ENCODE data around the gene PLA2G15. TPM values are rescaled to one million over a fixed set of nuclear protein-coding genes. Genes with fewer than 3 reads are reported as not detected.
A peak's percentile ranks its signal among the peaks of the same experiment; 100 is the strongest.

Gene PLA2G15
- total and polyA plus RNA-seq, 4 donors = 14.8 to 26.5 (median 22.8) TPM

- Histone ChIP-seq H3K27ac (ENCODE audit: low read depth, low read length) (no peak overlapping the region), H3K4me3 (ENCODE audit: low read depth, low read length) (no peak overlapping the region), H3K9me3 (ENCODE audit: control insufficient read depth, insufficient read depth, low read length) (no peaks in the 10 kb centered on the region), H3K4me1 (ENCODE audit: control insufficient read depth, insufficient read depth, low read length) (peaks cover 4% of the 10 kb centered on the region), H3K36me3 (ENCODE audit: control insufficient read depth, insufficient read depth, low read length) (peaks cover 55% of the 10 kb centered on the region), H3K27me3 (ENCODE audit: control insufficient read depth, insufficient read depth, low read length) (no peaks in the 10 kb centered on the region)
- peak in 1 of 6 donors; percentile 65 for DNase-seq (ENCODE audit: low read depth in 4 of 6, low spot score in 6 of 6)
- 76% methylated on average over 6 of the region's 11 CpGs for WGBS (ENCODE audit: insufficient coverage)
These were observed 54.6 kb downstream of the PLA2G15 start for GRCh38 chr16:68299571-68300453.

GRCh38 chr16:68300734-68301459 lies 55.7 kb downstream of the PLA2G15 start:
- peaks cover 63% of the 10 kb centered on the region for H3K36me3 ChIP-seq (ENCODE audit: control insufficient read depth, insufficient read depth, low read length)
- WGBS (ENCODE audit: insufficient coverage) = 88% methylated on average over 2 of the region's 7 CpGs
- H3K4me3 ChIP-seq (ENCODE audit: low read depth, low read length) = no peak overlapping the region
- peaks cover 4% of the 10 kb centered on the region for H3K4me1 ChIP-seq (ENCODE audit: control insufficient read depth, insufficient read depth, low read length)
- no peaks in the 10 kb centered on the region for H3K27me3 ChIP-seq (ENCODE audit: control insufficient read depth, insufficient read depth, low read length)
- no peak for DNase-seq (ENCODE audit: low read depth in 4 of 6, low spot score in 6 of 6)
- no peaks in the 10 kb centered on the region for H3K9me3 ChIP-seq (ENCODE audit: control insufficient read depth, insufficient read depth, low read length)
- no peak overlapping the region for H3K27ac ChIP-seq (ENCODE audit: low read depth, low read length)

GRCh38 chr16:68306633-68307032 lies 61.5 kb downstream of the PLA2G15 start:
- H3K4me3 ChIP-seq (ENCODE audit: low read depth, low read length) = no peak overlapping the region
- H3K9me3 ChIP-seq (ENCODE audit: control insufficient read depth, insufficient read depth, low read length) = no peaks in the 10 kb centered on the region
- H3K36me3 ChIP-seq (ENCODE audit: control insufficient read depth, insufficient read depth, low read length) = peaks cover 57% of the 10 kb centered on the region
- peaks cover 16% of the 10 kb centered on the region for H3K4me1 ChIP-seq (ENCODE audit: control insufficient read depth, insufficient read depth, low read length)
- no peak for DNase-seq (ENCODE audit: low read depth in 4 of 6, low spot score in 6 of 6)
- H3K27ac ChIP-seq (ENCODE audit: low read depth, low read length) = no peak overlapping the region
- WGBS (ENCODE audit: insufficient coverage) = 83% methylated on average over 1 of the region's 3 CpGs
- no peaks in the 10 kb centered on the region for H3K27me3 ChIP-seq (ENCODE audit: control insufficient read depth, insufficient read depth, low read length)

- DNase-seq (ENCODE audit: low read depth in 4 of 6, low spot score in 6 of 6) = no peak
- H3K27ac ChIP-seq (ENCODE audit: low read depth, low read length) = no peak overlapping the region
- H3K9me3 ChIP-seq (ENCODE audit: control insufficient read depth, insufficient read depth, low read length) = no peaks in the 10 kb centered on the region
- H3K4me1 ChIP-seq (ENCODE audit: control insufficient read depth, insufficient read depth, low read length) = peaks cover 20% of the 10 kb centered on the region
- H3K36me3 ChIP-seq (ENCODE audit: control insufficient read depth, insufficient read depth, low read length) = peaks cover 34% of the 10 kb centered on the region
- H3K27me3 ChIP-seq (ENCODE audit: control insufficient read depth, insufficient read depth, low read length) = no peaks in the 10 kb centered on the region
- 68% methylated on average over 6 of the region's 6 CpGs for WGBS (ENCODE audit: insufficient coverage)
- H3K4me3 ChIP-seq (ENCODE audit: low read depth, low read length) = peak overlapping the region; percentile 68
These were observed 64.6 kb downstream of the PLA2G15 start for GRCh38 chr16:68309799-68310198.

- peaks cover 29% of the 10 kb centered on the region for H3K36me3 ChIP-seq (ENCODE audit: control insufficient read depth, insufficient read depth, low read length)
- peak overlapping the region; percentile 86 for H3K27ac ChIP-seq (ENCODE audit: low read depth, low read length)
- H3K4me1 ChIP-seq (ENCODE audit: control insufficient read depth, insufficient read depth, low read length) = peaks cover 20% of the 10 kb centered on the region
- H3K9me3 ChIP-seq (ENCODE audit: control insufficient read depth, insufficient read depth, low read length) = no peaks in the 10 kb centered on the region
- H3K27me3 ChIP-seq (ENCODE audit: control insufficient read depth, insufficient read depth, low read length) = no peaks in the 10 kb centered on the region
- peak overlapping the region; percentile 68 for H3K4me3 ChIP-seq (ENCODE audit: low read depth, low read length)
- 0% methylated on average over 29 of the region's 29 CpGs for WGBS (ENCODE audit: insufficient coverage)
- DNase-seq (ENCODE audit: low read depth in 4 of 6, low spot score in 6 of 6) = no peak
These were observed 65.2 kb downstream of the PLA2G15 start for GRCh38 chr16:68310437-68310773.

Small RNAs within 50 kb of the gene (small RNA-seq; reads per million reads assigned to genes)
- gene RNU6-1262P (ENCODE audit: low replicate concordance) = not detected

Other genes with a start within 250 kb of the PLA2G15 start
- 1 to 10 TPM; 2.7 to 3.0 TPM for gene DPEP2, start 245.9 kb upstream of the PLA2G15 start, total RNA-seq
- 1 to 10 TPM; 1.0 to 2.3 TPM for gene DPEP2, start 245.9 kb upstream of the PLA2G15 start, polyA plus RNA-seq (ENCODE audit: insufficient read length in 2 of 2)
- gene DPEP2NB, start 229.5 kb upstream of the PLA2G15 start, total RNA-seq = not detected
- gene DPEP2NB, start 229.5 kb upstream of the PLA2G15 start, polyA plus RNA-seq (ENCODE audit: insufficient read length in 2 of 2) = not detected
- 1 to 10 TPM; 6.9 to 7.4 TPM for gene DDX28, start 222.1 kb upstream of the PLA2G15 start, total RNA-seq
- gene DDX28, start 222.1 kb upstream of the PLA2G15 start, polyA plus RNA-seq (ENCODE audit: insufficient read length in 2 of 2) = 1 to 10 TPM; 8.2 to 9.7 TPM
- 10 to 100 TPM; 13.9 to 16.8 TPM for gene DUS2, start 222.1 kb upstream of the PLA2G15 start, total RNA-seq
- gene DUS2, start 222.1 kb upstream of the PLA2G15 start, polyA plus RNA-seq (ENCODE audit: insufficient read length in 2 of 2) = 10 to 100 TPM; 13.3 to 17.2 TPM
- gene NFATC3, start 160.0 kb upstream of the PLA2G15 start, total RNA-seq = 10 to 100 TPM; 24.7 to 36.7 TPM
- 10 to 100 TPM; 15.1 to 16.9 TPM for gene NFATC3, start 160.0 kb upstream of the PLA2G15 start, polyA plus RNA-seq (ENCODE audit: insufficient read length in 2 of 2)
- under 1 TPM; 0.28 to 0.59 TPM for gene ESRP2, start 9.2 kb upstream of the PLA2G15 start, total RNA-seq
- 1 to 10 TPM in 1 of 2 donors, under 1 TPM in 1; 0.27 to 1.2 TPM for gene ESRP2, start 9.2 kb upstream of the PLA2G15 start, polyA plus RNA-seq (ENCODE audit: insufficient read length in 2 of 2)
- 10 to 100 TPM; 20.2 to 28.3 TPM for gene SLC7A6, start 19.2 kb downstream of the PLA2G15 start, total RNA-seq
- 10 to 100 TPM; 22.3 to 25.8 TPM for gene SLC7A6, start 19.2 kb downstream of the PLA2G15 start, polyA plus RNA-seq (ENCODE audit: insufficient read length in 2 of 2)
- 10 to 100 TPM; 13.4 to 23.0 TPM for gene SLC7A6OS, start 65.6 kb downstream of the PLA2G15 start, total RNA-seq
- 10 to 100 TPM; 19.1 to 20.5 TPM for gene SLC7A6OS, start 65.6 kb downstream of the PLA2G15 start, polyA plus RNA-seq (ENCODE audit: insufficient read length in 2 of 2)
- 10 to 100 TPM; 43.7 to 64.9 TPM for gene PRMT7, start 65.6 kb downstream of the PLA2G15 start, total RNA-seq
- 10 to 100 TPM; 68.0 to 83.3 TPM for gene PRMT7, start 65.6 kb downstream of the PLA2G15 start, polyA plus RNA-seq (ENCODE audit: insufficient read length in 2 of 2)
- 10 to 100 TPM; 12.7 to 19.6 TPM for gene SMPD3, start 203.1 kb downstream of the PLA2G15 start, total RNA-seq
- gene SMPD3, start 203.1 kb downstream of the PLA2G15 start, polyA plus RNA-seq (ENCODE audit: insufficient read length in 2 of 2) = 10 to 100 TPM; 39.0 to 44.7 TPM